WTC11 (cell line): ENCODE measurements around the gene MRPL51. TPM values are rescaled to one million over a fixed set of nuclear protein-coding genes. Genes with fewer than 3 reads are reported as not detected.

ENCODE experiments used
- ESRRA ChIP-seq: sonication (generic); formaldehyde crosslinking; IDR thresholded peaks from 2 replicates; pipeline ENCODE4 v1.8.1; 2022; ENCODE audit warnings: mild to moderate bottlenecking, missing genetic modification reagents, borderline replicate concordance
- FOXP1 ChIP-seq: sonication (generic); formaldehyde crosslinking; IDR thresholded peaks from 2 replicates; pipeline ENCODE4 v1.8.0; 2022; ENCODE audit warnings: missing genetic modification reagents, mild to moderate bottlenecking, moderate library complexity, borderline replicate concordance
- GABPB1 ChIP-seq: sonication (generic); formaldehyde crosslinking; IDR thresholded peaks from 2 replicates; pipeline ENCODE4 v1.8.1; 2023; ENCODE audit warnings: mild to moderate bottlenecking, missing genetic modification reagents
- IRF2 ChIP-seq: sonication (generic); formaldehyde crosslinking; IDR thresholded peaks from 2 replicates; pipeline ENCODE4 v1.8.0; 2022; ENCODE audit warnings: low read depth, missing genetic modification reagents, borderline replicate concordance
- JUN ChIP-seq: sonication (generic); formaldehyde crosslinking; IDR thresholded peaks from 2 replicates; pipeline ENCODE4 v1.8.0; 2023; ENCODE audit warnings: mild to moderate bottlenecking, missing genetic modification reagents
- NR3C1 ChIP-seq: sonication (generic); formaldehyde crosslinking; conservative IDR thresholded peaks from 2 replicates; pipeline ENCODE4 v1.8.1; 2023; ENCODE audit warnings: low read depth, mild to moderate bottlenecking, missing genetic modification reagents
- RORB ChIP-seq: fragments of 250-450 bp; sonication (Bioruptor Pico); IDR thresholded peaks from 2 replicates; pipeline ENCODE4 v1.9.0; 2021; ENCODE audit warnings: mild to moderate bottlenecking
- SOX15 ChIP-seq: fragments of 250-450 bp; sonication (Bioruptor Pico); IDR thresholded peaks from 2 replicates; pipeline ENCODE4 v1.9.0; 2021; ENCODE audit warnings: mild to moderate bottlenecking
- ZNF317 ChIP-seq: sonication (generic); formaldehyde crosslinking; IDR thresholded peaks from 2 replicates; pipeline ENCODE4 v1.8.1; 2023; ENCODE audit warnings: low read depth, mild to moderate bottlenecking, moderate library complexity, missing genetic modification reagents, borderline replicate concordance
- total RNA-seq: library from RNA; stranded (reverse); gene quantifications from 3 replicates; pipeline ENCODE4 v1.2.3, GENCODE V29; 2021
- TF ChIP-seq, protein P1 (sequence below): sonication (generic); formaldehyde crosslinking; IDR thresholded peaks from 2 replicates; pipeline ENCODE4 v1.8.1; 2023; ENCODE audit warnings: mild to moderate bottlenecking, missing genetic modification reagents, moderate library complexity
- TF ChIP-seq, protein P2 (sequence below): sonication (generic); formaldehyde crosslinking; IDR thresholded peaks from 2 replicates; pipeline ENCODE4 v1.8.0; 2023; ENCODE audit warnings: mild to moderate bottlenecking, missing genetic modification reagents
- TF ChIP-seq, protein P3 (sequence below): sonication (generic); formaldehyde crosslinking; IDR thresholded peaks from 2 replicates; pipeline ENCODE4 v1.8.0; 2023; ENCODE audit warnings: missing genetic modification reagents
- TF ChIP-seq, protein P4 (sequence below): fragments of 250-450 bp; sonication (Bioruptor Pico); IDR thresholded peaks from 2 replicates; pipeline ENCODE4 v1.9.0; 2021; ENCODE audit warnings: moderate library complexity, mild to moderate bottlenecking, inconsistent platforms, borderline replicate concordance
- TF ChIP-seq, protein P5 (sequence below): fragments of 250-450 bp; sonication (Bioruptor Pico); IDR thresholded peaks from 2 replicates; pipeline ENCODE4 v1.9.0; 2021; ENCODE audit warnings: mild to moderate bottlenecking
- TF ChIP-seq, protein P6 (sequence below): fragments of 250-450 bp; sonication (Bioruptor Pico); conservative IDR thresholded peaks from 2 replicates; pipeline ENCODE4 v1.9.0; 2021; ENCODE audit warnings: mild to moderate bottlenecking
- TF ChIP-seq, protein P7 (sequence below): sonication (generic); formaldehyde crosslinking; IDR thresholded peaks from 2 replicates; pipeline ENCODE4 v1.8.1; 2023; ENCODE audit warnings: mild to moderate bottlenecking, missing genetic modification reagents

The MRPL51 gene
- total RNA-seq, 1 experiment from 2014 or later: 290 TPM

DNA sequence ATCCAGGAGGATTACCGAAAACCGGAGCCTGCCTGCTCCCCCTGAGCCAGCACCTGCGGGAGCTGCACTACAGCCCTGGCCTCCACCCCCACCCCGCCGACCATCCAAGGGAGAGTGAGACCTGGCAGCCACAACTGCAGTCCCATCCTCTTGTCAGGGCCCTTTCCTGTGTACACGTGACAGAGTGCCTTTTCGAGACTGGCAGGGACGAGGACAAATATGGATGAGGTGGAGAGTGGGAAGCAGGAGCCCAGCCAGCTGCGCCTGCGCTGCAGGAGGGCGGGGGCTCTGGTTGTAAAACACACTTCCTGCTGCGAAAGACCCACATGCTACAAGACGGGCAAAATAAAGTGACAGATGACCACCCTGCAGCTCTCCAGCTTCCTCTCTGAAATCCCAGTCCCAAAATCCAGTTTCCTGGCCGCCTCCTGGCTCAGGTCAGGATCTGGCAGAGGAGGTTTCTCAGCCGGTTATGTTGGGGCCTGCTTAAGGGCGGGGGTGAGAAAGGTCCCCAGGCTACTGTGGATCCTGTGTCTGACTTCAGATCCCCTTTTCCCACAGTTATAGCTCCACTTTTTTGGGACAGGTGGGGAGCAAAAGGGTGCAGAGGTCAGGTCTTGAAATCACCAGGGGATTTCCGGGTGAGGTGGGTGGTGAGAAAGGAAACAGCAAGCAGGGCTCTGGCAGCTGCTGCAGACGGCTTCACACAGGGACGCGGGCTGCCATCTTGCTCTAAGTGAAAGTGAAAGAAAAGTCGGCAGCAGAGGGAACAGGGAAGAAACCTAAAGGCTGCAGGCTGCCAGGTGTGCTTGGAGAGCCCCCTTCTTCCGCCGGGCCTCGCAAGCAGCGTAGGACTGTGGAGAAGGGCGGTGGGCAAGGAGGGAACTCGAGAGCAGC, 41.5 kb downstream of the MRPL51 start, which contains the start of gene TAPBPL (continued):
- TF ChIP-seq ESRRA (CRISPR knock-in tag) (no peak), FOXP1 (no peak), NR3C1 (CRISPR knock-in tag) (no peak), ZNF317 (CRISPR knock-in tag) (0 out of 2 replicates have a peak, but pooled peaks have one; percentile 16), GABPB1 (peak; percentile 52; the same call in 1 of the 2 replicates), SOX15 (CRISPR knock-in tag) (no peak), IRF2 (CRISPR knock-in tag) (no peak), RORB (CRISPR knock-in tag) (no peak), JUN (no peak)
- TF ChIP-seq, protein P1, sequence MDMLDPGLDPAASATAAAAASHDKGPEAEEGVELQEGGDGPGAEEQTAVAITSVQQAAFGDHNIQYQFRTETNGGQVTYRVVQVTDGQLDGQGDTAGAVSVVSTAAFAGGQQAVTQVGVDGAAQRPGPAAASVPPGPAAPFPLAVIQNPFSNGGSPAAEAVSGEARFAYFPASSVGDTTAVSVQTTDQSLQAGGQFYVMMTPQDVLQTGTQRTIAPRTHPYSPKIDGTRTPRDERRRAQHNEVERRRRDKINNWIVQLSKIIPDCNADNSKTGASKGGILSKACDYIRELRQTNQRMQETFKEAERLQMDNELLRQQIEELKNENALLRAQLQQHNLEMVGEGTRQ (CRISPR knock-in tag): peak; percentile 75
- TF ChIP-seq, protein P2, sequence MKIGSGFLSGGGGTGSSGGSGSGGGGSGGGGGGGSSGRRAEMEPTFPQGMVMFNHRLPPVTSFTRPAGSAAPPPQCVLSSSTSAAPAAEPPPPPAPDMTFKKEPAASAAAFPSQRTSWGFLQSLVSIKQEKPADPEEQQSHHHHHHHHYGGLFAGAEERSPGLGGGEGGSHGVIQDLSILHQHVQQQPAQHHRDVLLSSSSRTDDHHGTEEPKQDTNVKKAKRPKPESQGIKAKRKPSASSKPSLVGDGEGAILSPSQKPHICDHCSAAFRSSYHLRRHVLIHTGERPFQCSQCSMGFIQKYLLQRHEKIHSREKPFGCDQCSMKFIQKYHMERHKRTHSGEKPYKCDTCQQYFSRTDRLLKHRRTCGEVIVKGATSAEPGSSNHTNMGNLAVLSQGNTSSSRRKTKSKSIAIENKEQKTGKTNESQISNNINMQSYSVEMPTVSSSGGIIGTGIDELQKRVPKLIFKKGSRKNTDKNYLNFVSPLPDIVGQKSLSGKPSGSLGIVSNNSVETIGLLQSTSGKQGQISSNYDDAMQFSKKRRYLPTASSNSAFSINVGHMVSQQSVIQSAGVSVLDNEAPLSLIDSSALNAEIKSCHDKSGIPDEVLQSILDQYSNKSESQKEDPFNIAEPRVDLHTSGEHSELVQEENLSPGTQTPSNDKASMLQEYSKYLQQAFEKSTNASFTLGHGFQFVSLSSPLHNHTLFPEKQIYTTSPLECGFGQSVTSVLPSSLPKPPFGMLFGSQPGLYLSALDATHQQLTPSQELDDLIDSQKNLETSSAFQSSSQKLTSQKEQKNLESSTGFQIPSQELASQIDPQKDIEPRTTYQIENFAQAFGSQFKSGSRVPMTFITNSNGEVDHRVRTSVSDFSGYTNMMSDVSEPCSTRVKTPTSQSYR (CRISPR knock-in tag): 0 out of 2 replicates have a peak, but pooled peaks have one; percentile 43
- TF ChIP-seq, protein P3, sequence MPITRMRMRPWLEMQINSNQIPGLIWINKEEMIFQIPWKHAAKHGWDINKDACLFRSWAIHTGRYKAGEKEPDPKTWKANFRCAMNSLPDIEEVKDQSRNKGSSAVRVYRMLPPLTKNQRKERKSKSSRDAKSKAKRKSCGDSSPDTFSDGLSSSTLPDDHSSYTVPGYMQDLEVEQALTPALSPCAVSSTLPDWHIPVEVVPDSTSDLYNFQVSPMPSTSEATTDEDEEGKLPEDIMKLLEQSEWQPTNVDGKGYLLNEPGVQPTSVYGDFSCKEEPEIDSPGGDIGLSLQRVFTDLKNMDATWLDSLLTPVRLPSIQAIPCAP (CRISPR knock-in tag): no peak
- TF ChIP-seq, protein P4, sequence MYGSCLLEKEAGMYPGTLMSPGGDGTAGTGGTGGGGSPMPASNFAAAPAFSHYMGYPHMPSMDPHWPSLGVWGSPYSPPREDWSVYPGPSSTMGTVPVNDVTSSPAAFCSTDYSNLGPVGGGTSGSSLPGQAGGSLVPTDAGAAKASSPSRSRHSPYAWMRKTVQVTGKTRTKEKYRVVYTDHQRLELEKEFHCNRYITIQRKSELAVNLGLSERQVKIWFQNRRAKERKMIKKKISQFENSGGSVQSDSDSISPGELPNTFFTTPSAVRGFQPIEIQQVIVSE (CRISPR knock-in tag): no peak
- TF ChIP-seq, protein P5, sequence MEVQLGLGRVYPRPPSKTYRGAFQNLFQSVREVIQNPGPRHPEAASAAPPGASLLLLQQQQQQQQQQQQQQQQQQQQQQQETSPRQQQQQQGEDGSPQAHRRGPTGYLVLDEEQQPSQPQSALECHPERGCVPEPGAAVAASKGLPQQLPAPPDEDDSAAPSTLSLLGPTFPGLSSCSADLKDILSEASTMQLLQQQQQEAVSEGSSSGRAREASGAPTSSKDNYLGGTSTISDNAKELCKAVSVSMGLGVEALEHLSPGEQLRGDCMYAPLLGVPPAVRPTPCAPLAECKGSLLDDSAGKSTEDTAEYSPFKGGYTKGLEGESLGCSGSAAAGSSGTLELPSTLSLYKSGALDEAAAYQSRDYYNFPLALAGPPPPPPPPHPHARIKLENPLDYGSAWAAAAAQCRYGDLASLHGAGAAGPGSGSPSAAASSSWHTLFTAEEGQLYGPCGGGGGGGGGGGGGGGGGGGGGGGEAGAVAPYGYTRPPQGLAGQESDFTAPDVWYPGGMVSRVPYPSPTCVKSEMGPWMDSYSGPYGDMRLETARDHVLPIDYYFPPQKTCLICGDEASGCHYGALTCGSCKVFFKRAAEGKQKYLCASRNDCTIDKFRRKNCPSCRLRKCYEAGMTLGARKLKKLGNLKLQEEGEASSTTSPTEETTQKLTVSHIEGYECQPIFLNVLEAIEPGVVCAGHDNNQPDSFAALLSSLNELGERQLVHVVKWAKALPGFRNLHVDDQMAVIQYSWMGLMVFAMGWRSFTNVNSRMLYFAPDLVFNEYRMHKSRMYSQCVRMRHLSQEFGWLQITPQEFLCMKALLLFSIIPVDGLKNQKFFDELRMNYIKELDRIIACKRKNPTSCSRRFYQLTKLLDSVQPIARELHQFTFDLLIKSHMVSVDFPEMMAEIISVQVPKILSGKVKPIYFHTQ (CRISPR knock-in tag): no peak
- TF ChIP-seq, protein P6, sequence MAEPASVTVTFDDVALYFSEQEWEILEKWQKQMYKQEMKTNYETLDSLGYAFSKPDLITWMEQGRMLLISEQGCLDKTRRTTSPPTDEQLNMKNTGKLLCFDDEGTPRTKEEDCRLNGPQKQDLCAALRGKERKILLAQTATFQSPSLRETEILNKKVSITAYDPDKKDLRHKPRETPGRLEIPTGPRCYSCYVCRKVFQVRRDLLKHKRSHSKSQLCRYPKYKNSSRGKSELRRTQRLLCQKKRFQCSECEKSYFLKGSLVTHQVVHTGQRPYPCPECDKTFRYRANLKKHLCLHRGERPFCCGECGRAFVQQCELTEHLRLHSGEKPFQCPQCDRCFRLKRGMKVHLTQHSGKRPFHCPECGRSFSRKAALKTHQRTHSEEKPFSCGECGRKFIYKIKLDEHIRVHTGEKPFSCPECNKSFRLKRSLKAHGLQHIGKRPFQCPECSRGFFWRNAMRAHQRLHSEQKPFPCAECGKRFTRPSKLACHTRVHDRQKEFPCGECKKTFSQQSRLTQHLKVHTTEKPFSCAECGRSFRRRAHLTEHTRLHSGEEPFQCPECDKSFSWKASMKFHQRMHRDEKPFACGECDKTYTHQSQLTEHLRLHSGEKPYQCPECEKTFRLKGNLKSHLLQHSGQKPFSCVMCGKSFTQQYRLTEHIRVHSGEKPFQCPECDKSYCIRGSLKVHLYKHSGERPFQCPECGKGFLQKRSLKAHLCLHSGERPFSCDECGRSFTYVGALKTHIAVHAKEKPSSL (CRISPR knock-in tag): no peak
- TF ChIP-seq, protein P7, sequence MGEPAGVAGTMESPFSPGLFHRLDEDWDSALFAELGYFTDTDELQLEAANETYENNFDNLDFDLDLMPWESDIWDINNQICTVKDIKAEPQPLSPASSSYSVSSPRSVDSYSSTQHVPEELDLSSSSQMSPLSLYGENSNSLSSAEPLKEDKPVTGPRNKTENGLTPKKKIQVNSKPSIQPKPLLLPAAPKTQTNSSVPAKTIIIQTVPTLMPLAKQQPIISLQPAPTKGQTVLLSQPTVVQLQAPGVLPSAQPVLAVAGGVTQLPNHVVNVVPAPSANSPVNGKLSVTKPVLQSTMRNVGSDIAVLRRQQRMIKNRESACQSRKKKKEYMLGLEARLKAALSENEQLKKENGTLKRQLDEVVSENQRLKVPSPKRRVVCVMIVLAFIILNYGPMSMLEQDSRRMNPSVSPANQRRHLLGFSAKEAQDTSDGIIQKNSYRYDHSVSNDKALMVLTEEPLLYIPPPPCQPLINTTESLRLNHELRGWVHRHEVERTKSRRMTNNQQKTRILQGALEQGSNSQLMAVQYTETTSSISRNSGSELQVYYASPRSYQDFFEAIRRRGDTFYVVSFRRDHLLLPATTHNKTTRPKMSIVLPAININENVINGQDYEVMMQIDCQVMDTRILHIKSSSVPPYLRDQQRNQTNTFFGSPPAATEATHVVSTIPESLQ (CRISPR knock-in tag): no peak
